Activated CD8-positive, alpha-beta T cell treated with anti-CD3 and anti-CD28 coated beads for 36 hours (primary cell): ENCODE measurements around the gene RPL22. TPM values are rescaled to one million over a fixed set of nuclear protein-coding genes. Genes with fewer than 3 reads are reported as not detected.

Experiments used
- ATAC-seq: fragments of 200-7000 bp; cut with Tn5 transposase; one replicate; pipeline ENCODE4 v1.10.0; 2021; ENCODE audit warnings: mild to moderate bottlenecking, moderate library complexity
- CTCF ChIA-PET: fragments of 350-600 bp; sonication (Branson Sonifier 250); formaldehyde crosslinking; loops from one replicate; lab custom pipeline; 2021; ENCODE audit warnings: antibody characterized with exemption; lab: Charles Lee
- POLR2A ChIA-PET: fragments of 350-600 bp; sonication (Branson Sonifier 250); formaldehyde crosslinking; loops from one replicate; lab custom pipeline; 2021; ENCODE audit warnings: antibody characterized with exemption; lab: Charles Lee
- DNase-seq: peaks from one replicate; pipeline ENCODE4 v3.0.0-alpha.2; 2020
- H3K27ac Mint-ChIP-seq: one replicate; pipeline ENCODE4 v1.8.0; 2021; ENCODE audit warnings: mild to moderate bottlenecking, mixed read lengths
- H3K27me3 Mint-ChIP-seq: one replicate; pipeline ENCODE4 v1.8.0; 2021; ENCODE audit warnings: mixed read lengths
- H3K36me3 Mint-ChIP-seq: one replicate; pipeline ENCODE4 v1.8.0; 2021; ENCODE audit warnings: low read depth, mixed read lengths
- H3K4me1 Mint-ChIP-seq: one replicate; pipeline ENCODE4 v1.8.0; 2021; ENCODE audit warnings: low read depth, mixed read lengths
- H3K4me3 Mint-ChIP-seq: one replicate; pipeline ENCODE4 v1.8.0; 2021; ENCODE audit warnings: mild to moderate bottlenecking, moderate library complexity, mixed read lengths
- H3K9me3 Mint-ChIP-seq: one replicate; pipeline ENCODE4 v1.8.0; 2021; ENCODE audit warnings: mixed read lengths
- CTCF ChIP-seq: fragments of 200-600 bp; IDR thresholded peaks from one replicate; pipeline ENCODE4 v1.8.0; 2022; ENCODE audit warnings: antibody characterized with exemption, mild to moderate bottlenecking
- intact Hi-C: fragments of 100-400 bp; cut with micrococcal nuclease; formaldehyde crosslinking; loops from one replicate; pipeline ENCODE4 v1.10.0; 2022
- total RNA-seq, 2 experiments: library from RNA; stranded (reverse); gene quantifications; one replicate each; pipeline ENCODE4 v1.2.3, GENCODE V29; 2021

RPL22 gene
- total RNA-seq, 2 experiments from 2014 or later = 372 to 473 TPM

GRCh38 chr1:6243993-6244392 lies 44.6 kb upstream of the RPL22 start, which contains the start of gene HES3:
Gene HES3, plus strand, starts transcription at chr1:6244179. Its CDS starts 187 bp downstream, at chr1:6244366.
- TF ChIP-seq CTCF = no peak
- Mint-ChIP-seq H3K36me3 (no peaks in the 10 kb centered on the region), H3K27me3 (peaks cover 62% of the 10 kb centered on the region), H3K4me3 (no peak within 1 kb of the TSS), H3K27ac (no peak within 1 kb of the TSS), H3K4me1 (peaks cover 14% of the 10 kb centered on the region), H3K9me3 (no peaks in the 10 kb centered on the region)
- CTCF ChIA-PET = interaction anchor here (1.0 to 3.7 kb wide), 5 partner anchors 37 to 310 kb away, joined by 3 to 14 read pairs (median 3); partner anchors contain the start of genes NOL9 and RNF207
- no peak for DNase-seq
- intact Hi-C loops = no loop called here
- POLR2A ChIA-PET = no interaction called here
- ATAC-seq = no peak

- POLR2A ChIA-PET = no interaction called here
- Mint-ChIP-seq H3K36me3 (no peaks in the 10 kb centered on the region), H3K4me1 (peaks cover 15% of the 10 kb centered on the region), H3K4me3 (no peak overlapping the region), H3K9me3 (no peaks in the 10 kb centered on the region), H3K27me3 (peaks cover 63% of the 10 kb centered on the region), H3K27ac (no peak overlapping the region)
- ATAC-seq (no peak), DNase-seq (no peak)
- CTCF ChIA-PET = interaction anchor here (1.2 to 2.5 kb wide), 2 partner anchors 134 to 161 kb away, joined by 3 to 8 read pairs; no protein-coding TSS in a partner anchor
- intact Hi-C loops = no loop called here
- TF ChIP-seq CTCF = no peak
These were observed 43.8 kb upstream of the RPL22 start for GRCh38 chr1:6243053-6243834.

- no peak overlapping the region for H3K27ac Mint-ChIP-seq
- DNase-seq (no peak), ATAC-seq (no peak)
- H3K36me3 Mint-ChIP-seq = no peaks in the 10 kb centered on the region
- H3K9me3 Mint-ChIP-seq = no peaks in the 10 kb centered on the region
- peaks cover 15% of the 10 kb centered on the region for H3K4me1 Mint-ChIP-seq
- ChIA-PET CTCF (interaction anchor here (0.9 to 2.6 kb wide), 4 partner anchors 19 to 213 kb away, joined by 3 to 13 read pairs (median 6); partner anchors contain the start of gene GPR153), POLR2A (interaction anchor here (1.0 kb wide), 1 partner anchor 22 kb away, joined by 3 read pairs; no protein-coding TSS in a partner anchor)
- peaks cover 56% of the 10 kb centered on the region for H3K27me3 Mint-ChIP-seq
- intact Hi-C loops = no loop called here
- no peak overlapping the region for H3K4me3 Mint-ChIP-seq
- TF ChIP-seq CTCF = no peak
These were observed 42.7 kb upstream of the RPL22 start for GRCh38 chr1:6241887-6242740.

GRCh38 chr1:6241107-6241886 lies 41.9 kb upstream of the RPL22 start:
- Mint-ChIP-seq H3K27ac (no peak overlapping the region), H3K36me3 (no peaks in the 10 kb centered on the region), H3K9me3 (no peaks in the 10 kb centered on the region), H3K4me1 (peaks cover 9% of the 10 kb centered on the region), H3K4me3 (no peak overlapping the region), H3K27me3 (peaks cover 49% of the 10 kb centered on the region)
- POLR2A ChIA-PET = interaction anchor here (1.0 kb wide), 1 partner anchor 22 kb away, joined by 3 read pairs; no protein-coding TSS in a partner anchor
- no peak for TF ChIP-seq CTCF
- CTCF ChIA-PET = interaction anchor here (0.9 to 2.6 kb wide), 5 partner anchors 20 to 214 kb away, joined by 3 to 13 read pairs (median 5); partner anchors contain the start of gene GPR153
- DNase-seq = no peak
- ATAC-seq = no peak
- intact Hi-C loops = no loop called here
